IPS-15b (cell line): ENCODE data around the gene RECQL5.

Experiments
- H3K27me3 ChIP-seq: one replicate; pipeline ENCODE4 v1.6.1; 2013; ENCODE audit warnings: low read length; ENCODE audit not compliant: control insufficient read depth, insufficient read depth
- H3K36me3 ChIP-seq: one replicate; pipeline ENCODE4 v1.6.1; 2013; ENCODE audit warnings: low read length; ENCODE audit not compliant: control insufficient read depth, insufficient read depth
- H3K4me1 ChIP-seq: one replicate; pipeline ENCODE4 v1.6.1; 2013; ENCODE audit warnings: mild to moderate bottlenecking, low read length; ENCODE audit not compliant: control insufficient read depth, insufficient read depth
- H3K4me3 ChIP-seq: one replicate; pipeline ENCODE4 v1.5.1; 2013; ENCODE audit warnings: low read depth, low read length
- H3K9ac ChIP-seq: one replicate; pipeline ENCODE4 v1.6.1; 2013; ENCODE audit warnings: low read depth, mild to moderate bottlenecking, low read length
- H3K9me3 ChIP-seq: one replicate; pipeline ENCODE4 v1.6.1; 2013; ENCODE audit warnings: mild to moderate bottlenecking, low read length; ENCODE audit not compliant: control insufficient read depth, insufficient read depth

The RECQL5 gene

DNA sequence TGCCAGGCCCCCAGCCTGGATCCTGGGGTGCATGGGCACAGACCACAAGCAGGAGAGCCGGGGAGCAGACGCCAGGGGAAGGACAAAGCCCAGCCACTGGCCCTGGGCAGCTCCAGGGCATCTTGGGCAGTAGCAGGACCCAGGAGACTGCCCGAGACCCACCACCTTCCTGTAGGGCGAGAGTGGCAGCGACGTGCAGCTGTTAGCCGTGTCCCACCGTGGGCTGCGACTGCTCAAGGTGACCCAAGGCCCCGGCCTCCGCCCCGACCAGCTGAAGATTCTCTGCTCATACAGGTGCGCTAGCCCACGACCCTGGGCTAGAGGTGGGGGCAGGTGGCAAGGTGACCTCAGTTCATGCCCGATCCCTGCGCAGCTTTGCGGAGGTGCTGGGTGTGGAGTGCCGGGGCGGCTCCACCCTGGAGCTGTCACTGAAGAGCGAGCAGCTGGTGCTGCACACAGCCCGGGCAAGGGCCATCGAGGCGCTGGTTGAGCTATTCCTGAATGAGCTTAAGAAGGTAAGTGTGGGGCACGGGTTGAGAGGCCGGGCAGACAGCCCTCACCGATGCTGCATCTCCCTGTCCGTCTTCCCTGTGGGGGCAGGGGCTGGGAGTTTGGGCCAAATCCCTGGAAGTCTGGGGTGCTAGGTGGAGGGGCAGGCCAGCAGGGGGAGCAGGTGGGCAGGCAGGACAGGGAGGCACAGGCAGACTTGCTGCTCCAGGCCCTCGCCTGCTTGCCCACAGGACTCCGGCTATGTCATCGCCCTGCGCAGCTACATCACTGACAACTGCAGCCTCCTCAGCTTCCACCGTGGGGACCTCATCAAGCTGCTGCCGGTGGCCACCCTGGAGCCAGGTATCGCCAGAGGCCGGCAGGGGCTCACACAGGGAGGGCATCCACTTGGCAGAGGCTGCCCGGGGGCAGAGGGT lies 47.2 kb downstream of the RECQL5 start:
- Histone ChIP-seq H3K9ac (no peak overlapping the region), H3K4me3 (no peak overlapping the region), H3K36me3 (peaks cover 4% of the 10 kb centered on the region), H3K4me1 (no peaks in the 10 kb centered on the region), H3K27me3 (no peaks in the 10 kb centered on the region), H3K9me3 (no peaks in the 10 kb centered on the region)

GRCh38 chr17:75617675-75618074 lies 49.3 kb downstream of the RECQL5 start:
- Histone ChIP-seq H3K4me1 (no peaks in the 10 kb centered on the region), H3K36me3 (peaks cover 4% of the 10 kb centered on the region), H3K9ac (no peak overlapping the region), H3K9me3 (no peaks in the 10 kb centered on the region), H3K4me3 (no peak overlapping the region), H3K27me3 (no peaks in the 10 kb centered on the region)

GRCh38 chr17:75617218-75617617 lies 49.7 kb downstream of the RECQL5 start:
- H3K27me3 ChIP-seq = no peaks in the 10 kb centered on the region
- no peak overlapping the region for H3K4me3 ChIP-seq
- H3K36me3 ChIP-seq = peaks cover 4% of the 10 kb centered on the region
- H3K9me3 ChIP-seq = no peaks in the 10 kb centered on the region
- H3K4me1 ChIP-seq = no peaks in the 10 kb centered on the region
- H3K9ac ChIP-seq = no peak overlapping the region

- Histone ChIP-seq H3K4me3 (no peak overlapping the region), H3K27me3 (no peaks in the 10 kb centered on the region), H3K9ac (no peak overlapping the region), H3K9me3 (no peaks in the 10 kb centered on the region), H3K36me3 (peaks cover 4% of the 10 kb centered on the region), H3K4me1 (no peaks in the 10 kb centered on the region)
These were observed 50.3 kb downstream of the RECQL5 start for GRCh38 chr17:75616521-75617122.

DNA sequence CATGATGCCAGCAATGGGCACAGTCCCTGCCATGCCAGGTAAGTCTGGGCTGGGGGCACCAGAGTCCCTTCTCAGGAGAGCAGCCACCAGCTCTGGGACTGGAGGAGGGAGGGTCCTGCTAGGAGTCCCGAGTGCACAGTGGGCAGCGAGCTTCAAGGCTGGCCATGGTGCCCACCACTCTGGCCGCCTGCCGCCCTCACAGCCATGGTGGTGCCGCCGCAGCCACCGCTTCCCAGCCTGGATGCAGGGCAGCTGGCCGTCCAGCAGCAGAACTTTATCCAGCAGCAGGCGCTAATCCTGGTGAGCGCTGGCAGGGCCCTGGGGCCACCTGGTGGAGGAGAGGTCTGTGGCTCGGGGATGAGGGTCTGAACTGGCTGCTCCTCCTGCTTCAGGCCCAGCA lies 51.7 kb downstream of the RECQL5 start:
- Histone ChIP-seq H3K27me3 (no peaks in the 10 kb centered on the region), H3K9ac (no peak overlapping the region), H3K4me3 (no peak overlapping the region), H3K4me1 (no peaks in the 10 kb centered on the region), H3K9me3 (no peaks in the 10 kb centered on the region), H3K36me3 (peaks cover 4% of the 10 kb centered on the region)

- Histone ChIP-seq H3K4me1 (no peaks in the 10 kb centered on the region), H3K9ac (no peak overlapping the region), H3K9me3 (no peaks in the 10 kb centered on the region), H3K4me3 (no peak overlapping the region), H3K27me3 (no peaks in the 10 kb centered on the region), H3K36me3 (peaks cover 4% of the 10 kb centered on the region)
These were observed 52.2 kb downstream of the RECQL5 start for GRCh38 chr17:75614556-75615270.

GRCh38 chr17:75614006-75614405 lies 52.9 kb downstream of the RECQL5 start:
- Histone ChIP-seq H3K4me1 (no peaks in the 10 kb centered on the region), H3K9me3 (no peaks in the 10 kb centered on the region), H3K27me3 (no peaks in the 10 kb centered on the region), H3K4me3 (no peak overlapping the region), H3K9ac (no peak overlapping the region), H3K36me3 (peaks cover 4% of the 10 kb centered on the region)

DNA sequence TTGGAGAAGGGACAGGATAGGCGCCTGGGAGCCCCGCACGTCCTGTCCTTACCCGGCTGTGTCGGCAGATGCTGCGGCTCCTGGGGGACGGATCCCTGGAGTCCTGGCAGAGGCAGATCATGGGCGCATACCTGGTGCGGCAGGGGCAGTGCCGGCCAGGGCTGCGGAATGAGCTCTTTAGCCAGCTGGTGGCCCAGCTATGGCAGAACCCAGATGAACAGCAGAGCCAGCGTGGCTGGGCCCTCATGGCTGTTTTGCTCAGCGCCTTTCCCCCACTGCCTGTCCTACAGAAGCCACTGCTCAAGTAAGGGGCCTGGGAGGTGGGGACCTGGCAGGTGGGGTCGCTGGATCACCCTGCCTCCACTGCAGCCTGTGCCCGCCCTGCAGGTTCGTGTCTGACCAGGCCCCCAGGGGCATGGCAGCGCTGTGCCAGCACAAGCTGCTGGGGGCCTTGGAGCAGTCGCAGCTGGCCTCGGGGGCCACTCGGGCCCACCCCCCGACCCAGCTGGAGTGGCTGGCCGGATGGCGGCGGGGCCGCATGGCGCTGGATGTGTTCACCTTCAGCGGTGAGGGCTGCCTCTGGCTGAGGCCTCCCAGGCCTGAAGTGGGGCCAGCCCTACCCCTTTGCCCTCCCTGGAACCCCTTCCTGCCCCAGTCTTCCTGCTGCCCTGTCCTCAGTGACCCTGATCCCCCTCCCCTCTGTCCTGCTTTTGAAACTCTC lies 53.9 kb downstream of the RECQL5 start:
- no peak overlapping the region for H3K4me3 ChIP-seq
- H3K36me3 ChIP-seq = peaks cover 4% of the 10 kb centered on the region
- no peak overlapping the region for H3K9ac ChIP-seq
- no peaks in the 10 kb centered on the region for H3K27me3 ChIP-seq
- no peaks in the 10 kb centered on the region for H3K4me1 ChIP-seq
- no peaks in the 10 kb centered on the region for H3K9me3 ChIP-seq

- Histone ChIP-seq H3K27me3 (no peaks in the 10 kb centered on the region), H3K9ac (no peak overlapping the region), H3K9me3 (no peaks in the 10 kb centered on the region), H3K4me3 (no peak overlapping the region), H3K4me1 (no peaks in the 10 kb centered on the region), H3K36me3 (peaks cover 4% of the 10 kb centered on the region)
These were observed 55.0 kb downstream of the RECQL5 start for GRCh38 chr17:75611851-75612429.

GRCh38 chr17:75610103-75610984 lies 56.6 kb downstream of the RECQL5 start:
- H3K9me3 ChIP-seq = no peaks in the 10 kb centered on the region
- H3K4me3 ChIP-seq = no peak overlapping the region
- no peak overlapping the region for H3K9ac ChIP-seq
- no peaks in the 10 kb centered on the region for H3K4me1 ChIP-seq
- H3K36me3 ChIP-seq = peaks cover 4% of the 10 kb centered on the region
- H3K27me3 ChIP-seq = no peaks in the 10 kb centered on the region
